NCI-H1048 (cell line): ENCODE results near the gene WDR35.
A peak's percentile ranks its signal among the peaks of the same experiment; 100 is the strongest.
"Not testable (repeated sequence)": the region's sequence is repeated elsewhere in the genome, so short reads cannot be mapped to it uniquely, and the experiment has no call there.

Source experiments
- DNase-seq: peaks from one replicate; lab custom pipeline; 2025; lab: John Stamatoyannopoulos, UW

WDR35 gene

GRCh38 chr2:19937004-19937403, 52.9 kb downstream of the WDR35 start:
- DNase-seq, result no peak

- DNase-seq, result no peak
Measured at GRCh38 chr2:19936203-19936602, 53.7 kb downstream of the WDR35 start.

- DNase-seq, result no peak
Measured at GRCh38 chr2:19933351-19933981, 56.4 kb downstream of the WDR35 start.

- DNase-seq, result no peak
Measured at GRCh38 chr2:19932928-19933327, 57.0 kb downstream of the WDR35 start.

- DNase-seq, result no peak
Measured at GRCh38 chr2:19929226-19929625, 60.7 kb downstream of the WDR35 start.

GRCh38 chr2:19927816-19928215, 62.1 kb downstream of the WDR35 start:
- not testable (repeated sequence) for DNase-seq

- DNase-seq, result not testable (repeated sequence)
Measured at GRCh38 chr2:19924526-19924925, 65.4 kb downstream of the WDR35 start.

GRCh38 chr2:19922188-19922587, 67.7 kb downstream of the WDR35 start:
- DNase-seq, result not testable (repeated sequence)

GRCh38 chr2:19916385-19916950, 73.4 kb downstream of the WDR35 start:
- no peak for DNase-seq

DNA sequence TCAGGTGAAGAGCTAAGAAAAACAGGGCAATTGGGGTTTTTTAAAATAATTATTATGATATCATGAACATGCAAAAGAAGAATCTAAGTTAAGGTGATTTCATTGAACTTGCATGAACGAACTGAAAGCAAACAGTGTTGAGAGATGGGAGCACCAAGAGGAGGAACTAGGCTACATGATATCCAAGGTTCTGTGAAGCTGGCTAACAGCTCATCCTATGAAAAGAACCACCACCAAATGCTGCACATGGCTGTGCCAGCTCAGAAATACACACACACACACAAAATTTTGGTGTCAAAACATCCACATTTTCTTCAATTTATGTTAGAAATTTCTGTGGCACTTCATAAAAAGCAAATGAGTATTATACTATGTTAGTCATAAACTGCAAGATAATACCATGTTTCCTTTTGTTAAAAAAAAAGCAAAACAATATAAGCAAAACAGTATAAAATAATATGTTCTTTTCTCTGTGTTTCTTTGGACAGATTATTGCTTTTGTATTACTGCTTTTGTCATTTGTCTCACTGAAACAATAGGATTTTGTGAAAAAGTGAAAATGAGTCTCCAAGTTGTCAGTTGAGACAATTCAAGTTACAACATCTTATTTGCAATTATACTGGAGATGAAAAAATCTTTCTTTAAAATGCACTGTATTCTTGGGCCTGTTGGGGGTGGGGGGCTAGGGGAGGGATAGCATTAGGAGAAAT, 75.5 kb downstream of the WDR35 start:
- DNase-seq, result no peak

GRCh38 chr2:19911808-19912509, 77.9 kb downstream of the WDR35 start:
- no peak for DNase-seq

GRCh38 chr2:19902216-19902740, 87.6 kb downstream of the WDR35 start:
- DNase-seq, result no peak

GRCh38 chr2:19901442-19902215, 88.3 kb downstream of the WDR35 start, which contains the start of gene TTC32:
TTC32 (minus strand) TSS chr2:19901983; CDS start chr2:19901854, 129 bp downstream.
- peak; percentile 76 for DNase-seq

DNA sequence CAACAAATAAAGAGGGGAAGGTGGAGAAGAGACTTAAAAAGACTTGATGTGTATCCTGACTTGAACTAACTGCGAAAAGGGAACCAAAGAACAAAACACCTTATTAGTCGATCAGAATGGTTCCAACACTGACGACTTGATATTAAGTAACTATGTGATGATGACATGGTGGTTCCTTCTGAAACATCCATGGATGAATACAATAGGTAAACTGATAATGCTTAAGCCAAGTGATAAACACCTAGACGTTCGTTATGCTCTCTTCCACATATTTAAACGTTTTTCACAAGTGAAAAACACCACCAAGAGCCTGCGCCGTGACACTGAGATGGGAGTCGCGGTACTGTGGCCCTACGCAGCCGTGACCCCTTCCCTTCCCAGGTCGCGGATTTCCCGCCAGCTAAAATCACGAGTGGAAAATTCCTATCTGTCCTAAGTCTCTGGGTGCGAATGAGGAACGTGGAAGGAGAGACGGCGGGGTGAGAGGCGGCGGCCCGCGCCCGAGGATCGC, 88.9 kb downstream of the WDR35 start:
- no peak for DNase-seq

- DNase-seq, result no peak
Measured at GRCh38 chr2:19899985-19900930, 89.6 kb downstream of the WDR35 start.

DNA sequence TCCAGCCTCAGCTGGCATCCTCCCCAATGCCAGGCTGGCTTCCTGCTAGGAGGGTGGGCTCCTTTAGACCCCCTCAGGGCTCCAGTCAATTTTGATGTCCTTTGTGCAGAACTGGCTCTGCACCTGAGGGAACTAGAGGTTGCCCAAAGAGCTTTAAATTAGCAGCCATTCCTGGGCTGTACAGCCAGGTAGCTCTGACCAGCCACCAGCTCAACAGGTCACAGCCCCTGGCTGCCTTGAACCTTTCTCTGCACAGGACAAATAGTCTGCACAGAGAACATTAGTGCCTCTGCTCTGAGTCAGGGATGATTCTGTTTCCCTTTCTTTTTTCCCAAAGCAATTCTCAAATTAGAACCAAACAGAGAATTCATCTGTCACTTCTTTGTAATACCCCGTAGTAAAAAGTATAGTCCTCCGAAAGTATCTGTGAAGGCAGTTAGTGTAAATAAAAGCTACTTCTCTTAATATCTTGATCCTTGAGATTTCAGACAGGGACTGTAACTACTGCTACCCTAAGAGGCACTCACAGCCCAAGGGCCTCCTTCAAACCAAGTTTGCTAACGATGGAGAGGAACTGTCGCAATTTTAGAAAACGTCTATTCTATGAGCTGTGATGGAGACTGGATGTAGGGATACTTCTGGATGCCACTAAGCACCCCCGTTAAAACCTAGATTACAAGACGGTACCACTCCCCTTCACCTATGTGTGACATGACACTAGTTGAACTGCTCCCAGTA, 91.1 kb downstream of the WDR35 start:
- no peak for DNase-seq

- DNase-seq, result no peak
Measured at GRCh38 chr2:19897623-19898245, 92.2 kb downstream of the WDR35 start.

DNA sequence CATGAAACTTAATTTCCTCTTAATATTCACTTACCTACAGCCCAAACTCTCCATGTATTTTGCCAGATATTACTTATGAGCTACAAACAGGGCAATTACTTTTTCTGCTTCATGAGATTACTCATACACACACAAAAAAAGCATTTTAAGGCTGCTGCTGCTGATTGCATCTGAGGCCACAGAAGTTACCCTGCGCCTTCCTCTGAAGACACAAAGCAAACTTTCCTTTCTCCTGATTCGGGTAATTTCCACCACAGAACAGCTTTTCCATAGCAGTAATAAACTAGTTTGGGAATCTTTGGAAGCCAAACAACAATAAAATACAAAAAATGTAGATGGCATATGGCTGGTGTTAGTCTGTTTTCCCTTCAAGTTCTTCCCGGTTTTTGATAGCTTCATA, 94.4 kb downstream of the WDR35 start:
- no peak for DNase-seq

- DNase-seq, result no peak
Measured at GRCh38 chr2:19894134-19894792, 95.6 kb downstream of the WDR35 start.
